ENCODE measurements around the gene SCGB1D1.

The SCGB1D1 gene

GRCh38 chr11:62190011-62190410, at the start of gene SCGB1D1:
SCGB1D1 (plus strand) TSS chr11:62190216; CDS start chr11:62190285, 69 bp downstream.
- no peak for DNase-seq (ENCODE audit: low spot score)

DNA sequence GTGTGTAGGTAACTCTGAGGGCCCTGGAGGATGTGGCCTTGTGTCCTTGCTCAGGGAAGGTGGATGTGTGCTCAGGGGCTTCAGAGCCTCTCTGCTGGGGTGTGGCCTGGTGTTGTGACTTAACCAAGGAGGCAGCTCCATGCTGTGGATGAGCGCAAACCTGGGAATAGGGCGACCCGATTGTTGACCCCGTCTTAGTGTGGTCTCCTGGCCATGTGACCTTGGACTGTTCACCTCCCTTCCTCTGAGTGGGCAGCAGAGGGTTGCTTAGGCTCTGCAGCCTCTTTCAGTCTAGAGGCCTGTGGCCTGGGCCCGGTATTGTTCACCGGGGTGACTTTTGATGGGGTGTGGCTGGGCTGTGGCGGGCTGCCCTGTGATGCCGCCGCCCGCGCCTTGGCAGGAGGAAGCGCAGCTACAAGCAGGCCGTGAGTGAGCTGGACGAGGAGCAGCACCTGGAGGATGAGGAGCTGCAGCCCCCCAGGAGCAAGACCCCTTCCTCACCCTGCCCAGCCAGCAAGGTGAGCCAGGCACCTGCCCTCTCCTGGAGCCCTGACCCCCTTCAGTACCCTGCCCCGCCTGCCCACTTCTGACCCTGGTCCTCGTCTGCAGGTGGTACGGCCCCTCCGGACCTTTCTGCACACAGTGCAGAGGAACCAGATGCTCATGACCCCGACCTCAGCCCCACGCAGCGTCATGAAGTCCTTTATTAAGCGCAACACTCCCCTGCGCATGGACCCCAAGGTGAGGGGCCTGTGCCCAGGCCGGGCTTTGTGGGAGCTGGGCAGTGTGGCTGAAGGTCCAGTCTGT, 49.5 kb upstream of the SCGB1D1 start:
- DNase-seq (ENCODE audit: low spot score): no peak

DNA sequence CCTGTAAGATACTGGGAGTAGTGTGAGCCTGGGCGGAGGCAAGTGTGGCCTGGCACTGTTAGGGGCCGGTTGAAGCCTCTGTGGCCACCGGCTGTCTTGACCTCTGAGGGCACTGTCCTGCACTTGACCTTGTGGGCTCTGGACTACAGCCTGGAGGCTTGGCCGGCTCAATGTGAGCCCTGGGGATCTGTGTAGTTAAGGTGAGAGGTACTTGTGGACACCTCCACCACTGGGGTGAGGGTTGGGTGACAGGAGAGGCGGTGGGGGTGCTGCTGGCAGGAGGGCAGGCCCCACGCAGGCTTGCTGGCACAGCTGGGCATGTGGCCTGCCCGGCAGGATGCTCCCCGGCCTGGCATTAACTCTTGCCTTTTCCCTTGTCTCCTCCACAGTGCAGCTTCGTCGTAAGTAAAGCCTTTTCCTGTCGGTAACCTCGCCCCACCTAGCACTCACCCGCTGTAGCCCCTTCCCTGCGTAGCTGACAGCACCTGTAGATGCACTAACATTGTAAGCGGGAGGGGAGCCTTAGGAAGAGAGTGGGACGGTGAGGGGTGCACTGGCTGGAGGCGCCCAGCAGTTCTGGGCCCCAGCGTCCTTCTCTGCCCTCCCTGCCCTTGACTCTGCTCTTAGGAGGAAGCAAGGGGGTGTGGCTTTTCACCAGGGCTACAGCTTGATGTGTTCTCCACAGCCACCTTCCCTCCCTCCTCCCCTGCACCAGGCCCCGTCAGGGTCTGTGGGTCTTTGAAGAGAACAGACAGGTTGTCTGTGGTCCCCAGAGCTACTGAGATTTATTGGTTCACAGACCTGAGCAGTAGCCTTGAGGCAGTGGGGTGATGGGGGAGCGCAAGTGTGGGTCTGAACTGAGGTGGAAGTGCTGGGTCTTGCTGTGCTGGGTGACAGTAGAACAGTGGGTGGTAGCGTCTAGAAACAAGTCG, 48.6 kb upstream of the SCGB1D1 start:
- no peak for DNase-seq (ENCODE audit: low spot score)

DNA sequence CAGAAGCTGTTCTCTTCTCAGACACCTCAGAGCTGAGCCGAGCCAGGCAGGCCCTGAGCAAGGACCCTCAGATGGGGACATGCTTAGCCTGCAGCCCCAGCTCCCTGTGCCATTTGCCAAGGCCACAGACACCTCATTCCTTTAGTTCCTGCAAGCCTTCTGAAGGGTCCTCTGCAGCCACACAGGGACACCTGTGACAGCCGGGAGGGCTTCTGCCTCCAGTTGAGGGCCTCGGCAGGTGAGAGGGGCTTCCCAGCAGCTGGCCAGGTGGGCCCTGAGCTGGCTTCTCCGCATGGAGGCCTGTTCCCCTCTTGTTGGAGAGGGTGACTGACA, 48.0 kb upstream of the SCGB1D1 start:
- DNase-seq (ENCODE audit: low spot score): no peak

DNA sequence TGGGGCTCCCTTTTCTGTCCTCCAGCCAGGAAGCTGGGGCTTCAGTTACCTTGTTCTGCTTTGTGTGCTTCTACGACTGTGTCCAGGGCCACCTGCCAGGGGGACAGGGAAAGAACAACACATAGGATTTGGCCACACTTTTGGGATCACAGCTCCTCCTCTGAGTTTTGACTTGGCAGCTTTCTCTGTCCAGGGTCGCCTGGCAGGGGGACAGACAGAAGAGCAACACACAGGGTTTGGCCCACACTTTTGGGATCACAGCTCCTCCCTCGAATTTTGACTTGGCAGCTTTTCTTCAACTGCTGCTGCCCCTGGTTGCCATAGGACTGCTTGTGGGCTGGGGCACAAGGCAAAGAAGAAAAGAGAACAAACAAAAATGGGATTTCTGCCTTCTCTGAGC, 47.1 kb upstream of the SCGB1D1 start:
- no peak for DNase-seq (ENCODE audit: low spot score)

DNA sequence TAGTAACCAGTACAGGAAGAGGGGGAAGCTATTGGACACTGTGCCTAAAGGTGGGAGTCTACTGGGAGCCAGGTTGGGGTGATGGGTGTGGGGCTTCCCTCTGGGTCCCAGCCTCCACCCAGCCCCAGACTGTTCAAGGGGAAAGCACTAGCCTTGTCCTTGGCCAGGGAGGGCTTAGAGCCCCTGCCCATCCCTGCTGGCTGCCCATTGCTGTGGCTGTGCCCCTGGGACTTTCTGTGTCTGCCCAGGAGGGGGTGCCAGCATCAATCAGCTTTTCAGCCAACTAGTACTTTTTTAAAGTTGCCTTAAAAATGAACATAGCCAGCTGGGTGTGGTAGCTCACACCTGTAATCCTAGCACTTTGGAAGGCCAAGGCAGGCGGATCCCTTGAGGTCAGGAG, 46.3 kb upstream of the SCGB1D1 start:
- DNase-seq (ENCODE audit: low spot score): no peak

DNA sequence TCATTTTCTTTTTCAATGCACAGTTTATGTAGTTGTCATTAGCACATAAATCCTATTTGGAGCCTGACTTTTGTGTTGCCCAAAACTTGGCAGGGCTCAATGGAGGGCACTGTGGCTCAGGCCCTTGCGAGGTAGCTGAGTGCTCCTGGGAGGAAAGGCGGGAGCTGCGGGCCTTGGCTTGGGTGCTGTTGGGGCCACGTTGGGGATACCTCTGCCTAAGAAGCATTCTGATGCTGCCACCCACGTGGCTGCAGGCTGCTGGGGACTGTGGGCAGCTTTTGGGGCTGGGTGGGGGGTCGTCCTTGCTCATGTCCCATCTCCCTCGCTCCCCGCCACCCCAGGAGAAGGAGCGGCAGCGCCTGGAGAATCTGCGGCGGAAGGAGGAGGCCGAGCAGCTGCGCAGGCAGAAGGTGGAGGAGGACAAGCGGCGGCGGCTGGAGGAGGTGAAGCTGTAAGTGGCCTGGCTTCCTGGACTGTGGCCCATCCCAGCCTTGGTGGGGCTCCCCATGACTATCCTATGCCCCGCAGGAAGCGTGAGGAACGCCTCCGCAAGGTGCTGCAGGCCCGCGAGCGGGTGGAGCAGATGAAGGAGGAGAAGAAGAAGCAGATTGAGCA, 45.3 kb upstream of the SCGB1D1 start:
- no peak for DNase-seq (ENCODE audit: low spot score)

- DNase-seq (ENCODE audit: low spot score): no peak
Measured at GRCh38 chr11:62145261-62145871, 44.6 kb upstream of the SCGB1D1 start.

GRCh38 chr11:62146476-62147200, 43.4 kb upstream of the SCGB1D1 start:
- no peak for DNase-seq (ENCODE audit: low spot score)

DNA sequence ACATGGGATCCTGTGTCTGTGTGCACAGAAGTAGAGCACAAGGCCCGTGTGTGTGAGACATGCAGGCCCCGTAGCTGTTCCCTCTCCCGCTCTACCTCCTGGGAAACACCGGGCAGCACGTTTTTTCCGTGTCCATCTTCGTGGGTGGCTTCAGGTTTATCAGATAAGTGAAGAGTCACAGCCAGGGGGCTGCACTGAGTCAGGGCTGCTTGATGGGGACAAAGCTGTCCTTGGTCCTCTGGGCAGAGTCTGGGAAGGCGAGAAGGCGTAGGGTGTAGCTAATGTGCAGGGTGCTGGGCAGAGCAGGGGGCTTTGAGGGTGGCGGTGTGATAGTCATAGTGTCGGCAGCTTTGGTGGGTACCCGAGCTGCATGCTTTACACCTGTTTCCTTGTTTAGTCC, 42.5 kb upstream of the SCGB1D1 start:
- DNase-seq (ENCODE audit: low spot score): no peak

DNA sequence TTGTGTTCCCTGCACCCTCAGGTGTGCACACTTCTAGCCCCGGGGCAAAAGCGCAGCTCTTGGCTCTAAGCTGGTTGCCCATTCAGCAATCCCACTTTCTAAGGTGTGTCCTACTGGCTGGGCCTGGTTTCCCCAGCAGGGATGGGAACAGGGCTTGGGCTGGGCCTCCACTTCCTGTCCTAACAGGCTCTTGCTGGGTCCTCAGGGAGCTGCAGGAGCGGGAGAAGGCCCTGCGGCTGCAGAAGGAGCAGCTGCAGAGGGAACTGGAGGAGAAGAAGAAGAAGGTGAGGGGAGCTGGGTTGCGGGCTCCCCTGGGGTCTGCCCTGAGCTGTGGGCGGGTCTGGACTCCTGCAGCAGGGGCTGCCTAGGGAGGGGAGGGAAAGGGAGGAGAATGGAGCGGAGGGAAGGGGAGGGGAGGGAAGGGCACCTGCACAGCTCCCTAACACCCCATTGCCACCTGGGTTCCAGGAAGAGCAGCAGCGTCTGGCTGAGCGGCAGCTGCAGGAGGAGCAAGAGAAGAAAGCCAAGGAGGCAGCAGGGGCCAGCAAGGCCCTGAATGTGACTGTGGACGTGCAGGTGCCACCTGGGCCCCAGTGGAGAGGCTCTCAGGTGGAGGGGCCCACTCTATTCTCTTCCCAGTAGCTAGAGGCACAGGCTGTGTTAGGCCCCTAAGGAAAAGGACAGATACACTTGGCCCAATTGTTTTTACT, 41.6 kb upstream of the SCGB1D1 start:
- no peak for DNase-seq (ENCODE audit: low spot score)

DNA sequence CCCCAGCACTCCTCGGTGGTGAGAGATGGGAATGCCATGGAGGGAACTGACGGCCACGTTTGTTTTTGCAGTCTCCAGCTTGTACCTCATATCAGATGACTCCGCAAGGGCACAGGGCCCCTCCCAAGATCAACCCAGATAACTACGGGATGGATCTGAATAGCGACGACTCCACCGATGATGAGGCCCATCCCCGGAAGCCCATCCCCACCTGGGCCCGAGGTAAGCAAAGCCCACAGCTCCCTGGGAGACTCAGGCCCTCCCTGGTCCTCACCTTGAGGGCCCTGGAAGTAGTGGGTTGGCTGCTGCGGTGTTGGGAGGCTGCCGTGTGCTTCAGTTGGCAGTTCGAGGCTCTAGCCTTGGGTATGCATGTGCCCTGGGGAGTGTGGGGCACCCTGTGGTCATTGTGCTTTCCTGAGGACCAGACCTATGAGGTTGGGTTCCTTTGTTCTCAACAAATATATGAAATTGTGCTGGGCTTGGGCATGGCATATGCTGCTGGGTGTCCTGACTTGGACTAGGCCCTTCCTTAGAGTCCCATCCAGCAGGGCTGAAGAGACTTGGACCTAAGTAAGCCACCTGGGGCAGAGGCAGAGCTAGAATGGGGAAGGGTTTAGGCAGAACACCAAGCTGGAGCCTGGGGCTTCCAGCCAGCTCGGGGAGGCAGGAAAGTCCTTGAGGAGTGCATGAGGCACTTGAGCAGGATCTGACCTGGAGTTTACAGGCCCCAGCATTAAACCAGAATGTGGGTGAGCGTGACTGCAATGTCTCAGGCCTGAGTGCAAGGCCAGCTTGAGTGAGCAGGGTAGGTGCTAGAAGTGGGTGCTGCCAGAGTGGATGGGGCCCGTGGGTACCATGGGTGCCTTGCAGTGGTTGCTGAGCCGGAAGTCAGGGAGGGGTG, 39.8 kb upstream of the SCGB1D1 start:
- no peak for DNase-seq (ENCODE audit: low spot score)

GRCh38 chr11:62150887-62151736, 38.9 kb upstream of the SCGB1D1 start:
- DNase-seq (ENCODE audit: low spot score): no peak

DNA sequence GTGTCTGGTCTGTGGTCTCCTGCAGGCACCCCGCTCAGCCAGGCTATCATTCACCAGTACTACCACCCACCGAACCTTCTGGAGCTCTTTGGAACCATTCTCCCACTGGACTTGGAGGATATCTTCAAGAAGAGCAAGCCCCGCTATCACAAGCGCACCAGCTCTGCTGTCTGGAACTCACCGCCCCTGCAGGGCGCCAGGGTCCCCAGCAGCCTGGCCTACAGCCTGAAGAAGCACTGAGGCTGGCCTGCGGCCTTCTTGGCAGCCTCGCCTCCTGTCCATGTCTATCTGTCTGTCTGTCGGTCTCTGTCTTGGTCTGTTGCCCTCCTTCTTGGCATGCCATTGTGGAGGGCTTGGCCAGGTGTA, 38.3 kb upstream of the SCGB1D1 start:
- no peak for DNase-seq (ENCODE audit: low spot score)

DNA sequence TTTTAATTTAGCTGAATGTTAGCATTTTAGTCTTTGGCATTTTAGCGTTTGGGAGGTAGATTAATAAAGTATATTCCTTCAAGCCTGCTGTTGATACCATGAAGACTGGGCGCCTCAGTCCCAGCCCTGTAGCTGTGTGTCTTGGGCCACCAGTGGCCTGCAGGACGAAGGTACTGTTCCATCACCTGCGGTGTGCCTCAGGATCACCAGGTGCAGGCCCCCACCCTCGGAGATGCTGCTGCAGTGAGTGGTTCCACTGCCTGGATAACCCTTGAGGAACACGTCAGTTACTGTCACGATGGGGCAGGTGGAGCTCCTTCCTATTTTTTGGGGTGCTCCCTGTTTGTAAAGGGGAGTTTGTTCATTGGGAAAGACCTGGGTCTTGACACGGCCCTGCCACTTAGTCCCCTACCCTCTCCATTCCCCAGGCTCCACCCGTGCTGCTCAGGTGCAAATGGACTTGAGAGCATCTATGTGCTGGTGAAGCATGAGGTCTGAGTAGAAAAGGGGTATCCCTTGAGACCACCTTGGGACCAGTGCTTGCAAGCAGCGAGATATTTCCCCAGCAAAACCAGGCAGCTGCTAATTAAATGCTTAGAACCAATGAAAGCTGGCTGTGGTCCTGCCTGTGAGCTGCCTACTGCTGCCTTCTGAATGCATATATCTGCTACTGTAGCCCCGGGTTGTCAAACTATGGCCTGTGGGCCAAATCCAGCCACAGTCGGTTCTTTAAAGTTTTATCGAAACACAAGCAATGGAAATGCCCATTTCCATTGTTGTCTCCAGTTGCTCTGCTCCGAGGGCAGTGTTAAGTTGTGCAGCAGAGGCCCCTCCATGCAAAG, 37.5 kb upstream of the SCGB1D1 start:
- DNase-seq (ENCODE audit: low spot score): no peak

DNA sequence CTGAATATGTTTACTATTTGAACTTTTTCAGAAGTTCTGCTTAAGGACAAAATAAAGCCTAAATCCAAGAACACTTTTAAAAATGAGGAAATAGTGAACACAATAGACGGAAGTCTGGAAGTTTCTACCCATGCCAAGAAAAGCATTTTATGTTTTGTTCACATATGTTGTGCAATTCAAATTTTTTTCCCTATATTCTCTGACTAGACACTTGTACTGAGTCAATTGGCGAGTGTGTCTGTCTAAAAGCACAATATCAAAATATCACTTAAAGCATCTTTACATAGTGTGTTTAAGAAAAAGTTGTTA, 37.0 kb upstream of the SCGB1D1 start:
- no peak for DNase-seq (ENCODE audit: low spot score)

DNA sequence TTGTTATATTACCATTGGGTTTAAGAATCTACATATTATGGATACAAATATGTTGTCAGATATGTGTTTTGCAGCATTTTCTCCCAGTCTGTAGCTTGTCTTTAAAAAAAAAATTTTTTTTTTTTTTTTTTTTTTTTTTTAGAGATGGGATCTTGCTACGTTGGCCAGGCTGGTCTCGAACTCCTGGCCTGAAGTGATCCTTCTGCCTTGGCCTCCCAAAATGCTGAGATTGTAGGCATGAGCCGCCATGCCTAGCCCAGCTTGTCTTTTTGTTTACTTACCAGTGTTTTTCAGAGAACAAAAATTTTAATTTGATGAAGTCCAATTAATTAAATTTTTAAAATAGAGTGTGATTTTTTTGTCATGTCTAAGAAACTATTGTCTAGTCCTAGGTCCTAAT, 36.4 kb upstream of the SCGB1D1 start:
- no peak for DNase-seq (ENCODE audit: low spot score)

- DNase-seq (ENCODE audit: low spot score): no peak
Measured at GRCh38 chr11:62157603-62158002, 32.4 kb upstream of the SCGB1D1 start.

Data from germinal center (tissue), 1 donor.